Endothelial cell of umbilical vein (primary cell): ENCODE measurements around the gene CIB4.

Experiments used
- EZH2 ChIP-seq: IDR thresholded peaks from 2 replicates; pipeline ENCODE4 v1.6.1; 2012; ENCODE audit warnings: borderline replicate concordance, low read depth, mild to moderate bottlenecking, moderate library complexity, low read length, inconsistent platforms; ENCODE audit not compliant: severe bottlenecking
- FOS ChIP-seq: IDR thresholded peaks from 2 replicates; pipeline ENCODE4 v1.6.1; 2011; ENCODE audit warnings: mild to moderate bottlenecking, low read length, moderate library complexity, borderline replicate concordance; ENCODE audit not compliant: insufficient read depth
- GATA2 ChIP-seq: IDR thresholded peaks from 2 replicates; pipeline ENCODE4 v1.7.0; 2011; ENCODE audit warnings: low read depth, mild to moderate bottlenecking, moderate library complexity, mixed read lengths, low read length; ENCODE audit not compliant: insufficient read length, insufficient read depth
- JUN ChIP-seq: IDR thresholded peaks from 2 replicates; pipeline ENCODE4 v1.6.1; 2011; ENCODE audit warnings: borderline replicate concordance, low read depth; ENCODE audit not compliant: insufficient read length, insufficient read depth
- POLR2A ChIP-seq: IDR thresholded peaks from 2 replicates; pipeline ENCODE4 v1.6.1; 2012; ENCODE audit warnings: low read depth, mild to moderate bottlenecking, control low read depth, low read length
- POLR2AphosphoS5 ChIP-seq: IDR thresholded peaks from 2 replicates; pipeline ENCODE4 v1.6.1; 2012; ENCODE audit warnings: low read depth, mild to moderate bottlenecking, control low read depth, low read length, moderate library complexity; ENCODE audit not compliant: insufficient read depth
- TF ChIP-seq, protein P1 (sequence below): IDR thresholded peaks from 2 replicates; pipeline ENCODE4 v1.6.1; 2011; ENCODE audit not compliant: insufficient read depth, insufficient read length
- TF ChIP-seq, protein P2 (sequence below), 2 donors: IDR thresholded peaks; 1 replicate in 1 of 2; 2 replicates in 1 of 2; pipeline ENCODE4 v1.5.1; 2011; ENCODE audit warnings: low read length in 2 of 2, mild to moderate bottlenecking in 2 of 2, moderate library complexity in 2 of 2, control low read depth in 1 of 2, inconsistent platforms in 1 of 2, low read depth in 1 of 2; ENCODE audit not compliant: insufficient read depth in 1 of 2; ENCODE audit errors: extremely low read depth in 1 of 2

DNA sequence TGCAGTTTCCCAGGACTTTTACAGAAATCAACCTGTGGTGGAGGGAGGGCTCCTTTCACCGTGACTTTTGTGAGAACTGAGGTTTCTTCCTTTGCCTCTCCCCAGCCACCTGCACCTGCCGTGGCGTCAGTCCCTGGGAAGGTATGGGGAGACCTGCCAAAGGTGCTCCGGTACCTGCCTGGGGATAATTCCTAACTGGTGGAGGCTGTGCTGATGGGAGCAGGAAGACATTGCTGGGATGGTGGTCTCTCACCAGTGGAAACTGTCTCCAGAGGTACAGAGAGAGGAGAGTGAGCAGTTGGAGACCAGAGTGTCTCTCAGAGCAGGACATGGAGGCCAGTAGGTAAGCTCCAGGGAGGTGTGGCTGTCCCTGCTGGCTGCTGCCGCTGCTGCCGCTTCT lies 52.6 kb downstream of the CIB4 start:
- TF ChIP-seq GATA2: no peak
- TF ChIP-seq JUN: no peak
- TF ChIP-seq, protein P1, sequence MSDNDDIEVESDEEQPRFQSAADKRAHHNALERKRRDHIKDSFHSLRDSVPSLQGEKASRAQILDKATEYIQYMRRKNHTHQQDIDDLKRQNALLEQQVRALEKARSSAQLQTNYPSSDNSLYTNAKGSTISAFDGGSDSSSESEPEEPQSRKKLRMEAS: no peak
- no peak for TF ChIP-seq POLR2A
- TF ChIP-seq, protein P2, sequence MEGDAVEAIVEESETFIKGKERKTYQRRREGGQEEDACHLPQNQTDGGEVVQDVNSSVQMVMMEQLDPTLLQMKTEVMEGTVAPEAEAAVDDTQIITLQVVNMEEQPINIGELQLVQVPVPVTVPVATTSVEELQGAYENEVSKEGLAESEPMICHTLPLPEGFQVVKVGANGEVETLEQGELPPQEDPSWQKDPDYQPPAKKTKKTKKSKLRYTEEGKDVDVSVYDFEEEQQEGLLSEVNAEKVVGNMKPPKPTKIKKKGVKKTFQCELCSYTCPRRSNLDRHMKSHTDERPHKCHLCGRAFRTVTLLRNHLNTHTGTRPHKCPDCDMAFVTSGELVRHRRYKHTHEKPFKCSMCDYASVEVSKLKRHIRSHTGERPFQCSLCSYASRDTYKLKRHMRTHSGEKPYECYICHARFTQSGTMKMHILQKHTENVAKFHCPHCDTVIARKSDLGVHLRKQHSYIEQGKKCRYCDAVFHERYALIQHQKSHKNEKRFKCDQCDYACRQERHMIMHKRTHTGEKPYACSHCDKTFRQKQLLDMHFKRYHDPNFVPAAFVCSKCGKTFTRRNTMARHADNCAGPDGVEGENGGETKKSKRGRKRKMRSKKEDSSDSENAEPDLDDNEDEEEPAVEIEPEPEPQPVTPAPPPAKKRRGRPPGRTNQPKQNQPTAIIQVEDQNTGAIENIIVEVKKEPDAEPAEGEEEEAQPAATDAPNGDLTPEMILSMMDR (IDR thresholded peaks at IDR 0.05; ENCODE audit: extremely low read depth in 1 of 2, insufficient read depth in 1 of 2, low read depth in 1 of 2, low read length in 2 of 2): no peak
- TF ChIP-seq POLR2AphosphoS5: no peak
- TF ChIP-seq FOS: no peak
- TF ChIP-seq EZH2: no peak
